DOHH2 (cell line): ENCODE measurements around the gene OMP.

Experiments used
- H3F3A ChIP-seq: fragments of 200-600 bp; sonication (generic), shearing (Covaris generic); 2 replicates; pipeline ENCODE4 v1.6.0; 2016; ENCODE audit warnings: antibody characterized with exemption, mild to moderate bottlenecking; ENCODE audit not compliant: control insufficient read depth, insufficient read depth
- H3K27ac ChIP-seq: fragments of 200-600 bp; sonication (generic); 2 replicates; pipeline ENCODE4 v1.5.1; 2014; ENCODE audit warnings: low read depth, mild to moderate bottlenecking, low read length, moderate library complexity
- H3K27me3 ChIP-seq: fragments of 200-600 bp; sonication (generic); 2 replicates; pipeline ENCODE4 v1.6.1; 2014; ENCODE audit warnings: mild to moderate bottlenecking, low read length, mixed read lengths; ENCODE audit not compliant: control insufficient read depth
- H3K36me3 ChIP-seq: fragments of 200-600 bp; sonication (generic); 2 replicates; pipeline ENCODE4 v1.6.1; 2014; ENCODE audit warnings: mild to moderate bottlenecking, low read length, moderate library complexity, mixed read lengths; ENCODE audit not compliant: control insufficient read depth
- H3K4me1 ChIP-seq: fragments of 200-600 bp; sonication (generic); 2 replicates; pipeline ENCODE4 v1.6.1; 2014; ENCODE audit warnings: mild to moderate bottlenecking, low read length, mixed read lengths; ENCODE audit not compliant: control insufficient read depth
- H3K4me2 ChIP-seq: fragments of 200-600 bp; sonication (generic); 2 replicates; pipeline ENCODE4 v1.6.0; 2014; ENCODE audit warnings: mild to moderate bottlenecking, low read length, moderate library complexity
- H3K4me3 ChIP-seq: fragments of 200-600 bp; sonication (generic); 2 replicates; pipeline ENCODE4 v1.5.1; 2014; ENCODE audit warnings: mild to moderate bottlenecking, low read length, mixed read lengths
- H3K79me2 ChIP-seq: fragments of 200-600 bp; sonication (generic); 2 replicates; pipeline ENCODE4 v1.6.1; 2014; ENCODE audit warnings: mild to moderate bottlenecking, low read length, mixed read lengths; ENCODE audit not compliant: control insufficient read depth
- H3K9me2 ChIP-seq: fragments of 200-600 bp; sonication (generic); replicated peaks from 2 replicates; pipeline ENCODE4 v1.6.1; 2014; ENCODE audit warnings: mild to moderate bottlenecking, low read length, mixed read lengths; ENCODE audit not compliant: control insufficient read depth
- H3K9me3 ChIP-seq: fragments of 200-600 bp; sonication (generic); 2 replicates; pipeline ENCODE4 v1.6.1; 2014; ENCODE audit warnings: antibody characterized with exemption, low read length, mixed read lengths; ENCODE audit not compliant: control insufficient read depth, insufficient read depth
- H4K20me1 ChIP-seq: fragments of 200-600 bp; sonication (generic); 2 replicates; pipeline ENCODE4 v1.6.0; 2014; ENCODE audit warnings: low read depth, mild to moderate bottlenecking, antibody characterized with exemption, low read length, moderate library complexity; ENCODE audit not compliant: control insufficient read depth, insufficient read depth
- CTCF ChIP-seq: fragments of 200-600 bp; sonication (generic); IDR thresholded peaks from one replicate; pipeline ENCODE4 v1.5.1; 2014; ENCODE audit warnings: antibody characterized with exemption, mild to moderate bottlenecking, low read depth, low read length; ENCODE audit not compliant: poor library complexity, severe bottlenecking
- EZH2phosphoT487 ChIP-seq: fragments of 200-600 bp; sonication (generic); IDR thresholded peaks from 2 replicates; pipeline ENCODE4 v1.6.1; 2017; ENCODE audit warnings: borderline replicate concordance, mild to moderate bottlenecking, antibody characterized with exemption, low read length, moderate library complexity, mixed read lengths

OMP gene

DNA sequence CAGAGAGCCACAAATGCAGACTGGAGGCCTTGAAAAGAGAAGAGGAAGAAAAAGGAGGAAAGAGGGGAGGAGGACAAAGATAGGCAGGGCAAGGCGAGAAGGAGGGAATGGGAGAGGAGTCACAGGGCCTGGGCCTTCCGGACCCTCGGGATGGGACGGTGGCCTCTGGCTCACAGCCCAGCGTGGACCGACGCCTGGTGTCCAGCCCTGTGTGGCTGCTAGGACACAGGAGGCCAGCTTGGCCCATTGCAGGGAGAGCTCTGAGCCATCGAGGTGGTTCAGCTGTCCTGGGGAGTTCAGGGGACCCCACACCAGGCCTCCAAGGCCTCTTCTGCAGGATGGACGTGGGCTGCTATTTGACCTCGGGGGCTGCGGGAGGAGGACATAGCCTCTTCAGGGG lies 34.8 kb downstream of the OMP start:
- TF ChIP-seq EZH2phosphoT487 (no peak), CTCF (no peak)
- no peaks in the 10 kb centered on the region for H3K4me1 ChIP-seq
- H3F3A ChIP-seq, result no peaks in the 10 kb centered on the region
- no peaks in the 10 kb centered on the region for H3K9me3 ChIP-seq
- no peak overlapping the region for H3K27ac ChIP-seq
- H3K27me3 ChIP-seq, result peaks cover 2% of the 10 kb centered on the region; the same call in 1 of the 2 replicates
- no peak overlapping the region for H3K4me3 ChIP-seq
- no peaks in the 10 kb centered on the region for H3K79me2 ChIP-seq
- H3K9me2 ChIP-seq, result no peaks in the 10 kb centered on the region
- no peaks in the 10 kb centered on the region for H4K20me1 ChIP-seq
- no peak overlapping the region for H3K4me2 ChIP-seq
- no peaks in the 10 kb centered on the region for H3K36me3 ChIP-seq

DNA sequence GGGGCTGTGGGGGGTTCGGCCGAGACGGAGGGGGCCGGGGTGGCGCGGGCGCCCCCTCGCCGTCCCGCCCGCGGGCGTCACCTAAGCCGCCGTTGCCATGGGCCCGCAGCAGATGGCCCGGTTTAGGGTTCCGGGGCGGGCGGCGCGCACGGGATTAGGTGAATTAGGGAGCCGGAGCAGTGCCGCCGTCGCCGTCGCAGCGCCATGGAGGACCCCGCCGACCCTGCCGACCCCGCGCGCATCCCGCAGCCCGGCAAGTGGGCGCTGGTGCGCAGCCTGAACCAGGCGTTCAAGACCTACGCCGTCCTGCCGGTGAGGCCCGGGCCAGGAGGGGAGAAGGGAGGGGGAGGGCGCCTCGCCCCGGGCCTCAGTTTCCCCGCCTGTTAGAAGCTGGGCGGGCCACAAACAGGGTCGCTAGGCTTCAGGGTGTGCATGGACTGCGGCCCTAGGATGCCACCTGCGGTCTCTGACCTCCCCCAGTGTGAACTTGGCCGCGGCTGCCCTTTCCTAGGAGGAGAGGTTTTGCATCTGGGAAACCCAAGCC lies 35.5 kb downstream of the OMP start:
- H3K27ac ChIP-seq, result no peak overlapping the region
- H3K9me3 ChIP-seq, result no peaks in the 10 kb centered on the region
- peaks cover 2% of the 10 kb centered on the region; the same call in 1 of the 2 replicates for H3K27me3 ChIP-seq
- no peaks in the 10 kb centered on the region for H3K36me3 ChIP-seq
- no peaks in the 10 kb centered on the region for H3K9me2 ChIP-seq
- H3F3A ChIP-seq, result no peaks in the 10 kb centered on the region
- no peak overlapping the region for H3K4me3 ChIP-seq
- H3K79me2 ChIP-seq, result no peaks in the 10 kb centered on the region
- no peak for TF ChIP-seq EZH2phosphoT487
- TF ChIP-seq CTCF, result no peak
- no peak overlapping the region for H3K4me2 ChIP-seq
- no peaks in the 10 kb centered on the region for H4K20me1 ChIP-seq
- no peaks in the 10 kb centered on the region for H3K4me1 ChIP-seq

DNA sequence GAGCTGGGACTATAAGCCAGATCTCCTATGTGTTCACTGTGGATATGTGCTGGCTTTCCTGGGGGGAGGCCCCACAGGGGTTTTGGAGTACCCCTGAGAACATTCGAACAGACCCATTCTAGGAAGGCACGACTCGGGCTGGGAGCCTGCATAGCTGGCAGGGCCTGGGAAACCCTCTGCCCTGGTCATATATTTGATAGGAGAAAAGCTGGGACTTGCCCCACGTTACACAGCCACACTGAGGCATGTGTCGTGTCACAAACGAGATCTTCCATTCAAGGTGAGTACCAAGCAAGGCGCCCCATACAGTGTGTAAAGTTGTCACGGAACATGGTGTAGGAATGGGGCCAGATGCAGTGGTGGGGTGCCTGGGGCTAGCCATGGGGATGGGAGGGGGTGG lies 36.6 kb downstream of the OMP start:
- Histone ChIP-seq H3F3A (no peaks in the 10 kb centered on the region), H3K79me2 (no peaks in the 10 kb centered on the region), H3K27me3 (peaks cover 2% of the 10 kb centered on the region; the same call in 1 of the 2 replicates), H3K9me2 (no peaks in the 10 kb centered on the region), H3K4me1 (no peaks in the 10 kb centered on the region), H3K36me3 (no peaks in the 10 kb centered on the region), H4K20me1 (no peaks in the 10 kb centered on the region), H3K9me3 (no peaks in the 10 kb centered on the region), H3K27ac (no peak overlapping the region), H3K4me2 (no peak overlapping the region), H3K4me3 (no peak overlapping the region)
- TF ChIP-seq CTCF (no peak), EZH2phosphoT487 (no peak)
